ENCODE results near the gene PTPRO.

Gene PTPRO

DNA sequence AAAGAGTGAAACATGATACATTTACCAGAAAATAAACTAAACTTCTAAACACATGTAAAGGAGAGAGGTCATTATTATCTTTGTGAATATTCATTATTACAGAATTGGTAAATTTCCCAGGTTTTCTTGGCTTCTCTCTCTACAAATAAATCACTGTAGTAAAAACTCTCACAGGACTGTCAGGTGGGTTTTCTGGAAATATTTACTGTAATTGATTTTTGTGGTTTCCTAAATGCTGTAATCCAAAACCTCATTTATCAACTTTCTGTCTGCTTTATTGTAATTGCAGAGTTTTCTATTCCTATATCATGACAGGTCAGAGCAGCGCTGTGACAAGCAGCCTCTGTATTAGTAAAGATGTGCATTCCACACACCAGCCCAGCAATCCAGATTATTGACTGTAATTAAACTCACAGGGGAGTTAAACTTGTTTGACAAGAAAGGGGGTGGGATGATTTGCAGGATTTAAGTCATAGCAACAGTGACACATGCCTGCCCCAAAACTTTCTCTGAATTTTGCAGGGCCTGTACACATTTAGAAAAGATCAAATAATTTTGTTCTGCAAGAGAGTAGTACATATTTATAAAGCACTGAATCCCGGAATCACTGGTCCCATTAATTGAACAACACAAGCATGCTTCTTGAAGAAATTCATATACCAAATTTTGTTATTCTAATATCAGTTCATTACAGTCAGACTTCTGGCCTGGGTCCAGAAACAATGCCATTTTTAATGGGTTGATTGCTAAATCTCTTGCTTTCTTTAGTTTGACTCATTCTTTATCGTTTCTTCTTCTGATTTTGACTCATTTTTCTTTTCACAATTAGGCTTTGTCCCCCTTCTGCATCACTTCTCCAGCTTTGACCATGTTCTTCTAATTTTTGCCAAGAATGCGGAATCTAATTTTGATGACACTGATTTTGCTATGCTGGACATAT is 42.2 kb downstream of the PTPRO start:
- H3K4me1 ChIP-seq (ENCODE audit: control insufficient read depth, low read length): no peaks in the 10 kb centered on the region
- no peaks in the 10 kb centered on the region for H3K9me2 ChIP-seq (replicated peaks; ENCODE audit: control insufficient read depth, low read length)
- no peak for TF ChIP-seq EZH2phosphoT487 (IDR thresholded peaks at IDR 0.05; ENCODE audit: borderline replicate concordance, low read length)
- TF ChIP-seq, protein P1, sequence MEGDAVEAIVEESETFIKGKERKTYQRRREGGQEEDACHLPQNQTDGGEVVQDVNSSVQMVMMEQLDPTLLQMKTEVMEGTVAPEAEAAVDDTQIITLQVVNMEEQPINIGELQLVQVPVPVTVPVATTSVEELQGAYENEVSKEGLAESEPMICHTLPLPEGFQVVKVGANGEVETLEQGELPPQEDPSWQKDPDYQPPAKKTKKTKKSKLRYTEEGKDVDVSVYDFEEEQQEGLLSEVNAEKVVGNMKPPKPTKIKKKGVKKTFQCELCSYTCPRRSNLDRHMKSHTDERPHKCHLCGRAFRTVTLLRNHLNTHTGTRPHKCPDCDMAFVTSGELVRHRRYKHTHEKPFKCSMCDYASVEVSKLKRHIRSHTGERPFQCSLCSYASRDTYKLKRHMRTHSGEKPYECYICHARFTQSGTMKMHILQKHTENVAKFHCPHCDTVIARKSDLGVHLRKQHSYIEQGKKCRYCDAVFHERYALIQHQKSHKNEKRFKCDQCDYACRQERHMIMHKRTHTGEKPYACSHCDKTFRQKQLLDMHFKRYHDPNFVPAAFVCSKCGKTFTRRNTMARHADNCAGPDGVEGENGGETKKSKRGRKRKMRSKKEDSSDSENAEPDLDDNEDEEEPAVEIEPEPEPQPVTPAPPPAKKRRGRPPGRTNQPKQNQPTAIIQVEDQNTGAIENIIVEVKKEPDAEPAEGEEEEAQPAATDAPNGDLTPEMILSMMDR (IDR thresholded peaks at IDR 0.05; ENCODE audit: low read depth, low read length, poor library complexity, severe bottlenecking): no peak
- no peaks in the 10 kb centered on the region for H3K36me3 ChIP-seq (ENCODE audit: control insufficient read depth, low read length)
- no peaks in the 10 kb centered on the region for H3K9me3 ChIP-seq (ENCODE audit: control insufficient read depth, insufficient read depth, low read length)
- H3K79me2 ChIP-seq (ENCODE audit: control insufficient read depth, low read length): no peaks in the 10 kb centered on the region
- no peak overlapping the region for H3K27ac ChIP-seq (ENCODE audit: low read depth, low read length)
- no peak overlapping the region for H3K4me2 ChIP-seq (ENCODE audit: low read length)
- H4K20me1 ChIP-seq (ENCODE audit: control insufficient read depth, insufficient read depth, low read depth, low read length): no peaks in the 10 kb centered on the region
- H3K4me3 ChIP-seq (ENCODE audit: low read length): no peak overlapping the region
- no peaks in the 10 kb centered on the region for H3F3A ChIP-seq (ENCODE audit: control insufficient read depth, insufficient read depth)
- 0 out of 2 replicates have a peak, but pooled peaks cover 3% of the 10 kb centered on the region for H3K27me3 ChIP-seq (ENCODE audit: control insufficient read depth, low read length)

GRCh38 chr12:15368812-15369211 is 46.5 kb downstream of the PTPRO start:
- no peaks in the 10 kb centered on the region for H3K9me3 ChIP-seq (ENCODE audit: control insufficient read depth, insufficient read depth, low read length)
- no peaks in the 10 kb centered on the region for H3K79me2 ChIP-seq (ENCODE audit: control insufficient read depth, low read length)
- H3K27ac ChIP-seq (ENCODE audit: low read depth, low read length): no peak overlapping the region
- 0 out of 2 replicates have a peak, but pooled peaks cover 3% of the 10 kb centered on the region for H3K27me3 ChIP-seq (ENCODE audit: control insufficient read depth, low read length)
- no peak overlapping the region for H3K4me3 ChIP-seq (ENCODE audit: low read length)
- no peaks in the 10 kb centered on the region for H3K36me3 ChIP-seq (ENCODE audit: control insufficient read depth, low read length)
- H3K9me2 ChIP-seq (replicated peaks; ENCODE audit: control insufficient read depth, low read length): no peaks in the 10 kb centered on the region
- no peaks in the 10 kb centered on the region for H3K4me1 ChIP-seq (ENCODE audit: control insufficient read depth, low read length)
- H4K20me1 ChIP-seq (ENCODE audit: control insufficient read depth, insufficient read depth, low read depth, low read length): no peaks in the 10 kb centered on the region
- H3K4me2 ChIP-seq (ENCODE audit: low read length): no peak overlapping the region
- no peak for TF ChIP-seq EZH2phosphoT487 (IDR thresholded peaks at IDR 0.05; ENCODE audit: borderline replicate concordance, low read length)
- TF ChIP-seq, protein P1 (IDR thresholded peaks at IDR 0.05; ENCODE audit: low read depth, low read length, poor library complexity, severe bottlenecking): no peak
- no peaks in the 10 kb centered on the region for H3F3A ChIP-seq (ENCODE audit: control insufficient read depth, insufficient read depth)

GRCh38 chr12:15372352-15372751 is 50.0 kb downstream of the PTPRO start:
- no peaks in the 10 kb centered on the region for H3K36me3 ChIP-seq (ENCODE audit: control insufficient read depth, low read length)
- no peaks in the 10 kb centered on the region for H3K27me3 ChIP-seq (ENCODE audit: control insufficient read depth, low read length)

More at GRCh38 chr12:15372352-15372751, 50.0 kb downstream of the PTPRO start:
- Histone ChIP-seq H3K4me2 (ENCODE audit: low read length) (no peak overlapping the region), H3K4me3 (ENCODE audit: low read length) (no peak overlapping the region), H3K4me1 (ENCODE audit: control insufficient read depth, low read length) (no peaks in the 10 kb centered on the region), H3F3A (ENCODE audit: control insufficient read depth, insufficient read depth) (no peaks in the 10 kb centered on the region), H3K9me2 (replicated peaks; ENCODE audit: control insufficient read depth, low read length) (no peaks in the 10 kb centered on the region), H3K27ac (ENCODE audit: low read depth, low read length) (no peak overlapping the region), H3K9me3 (ENCODE audit: control insufficient read depth, insufficient read depth, low read length) (no peaks in the 10 kb centered on the region), H4K20me1 (ENCODE audit: control insufficient read depth, insufficient read depth, low read depth, low read length) (no peaks in the 10 kb centered on the region), H3K79me2 (ENCODE audit: control insufficient read depth, low read length) (no peaks in the 10 kb centered on the region)
- TF ChIP-seq, protein P1 (IDR thresholded peaks at IDR 0.05; ENCODE audit: low read depth, low read length, poor library complexity, severe bottlenecking): no peak
- no peak for TF ChIP-seq EZH2phosphoT487 (IDR thresholded peaks at IDR 0.05; ENCODE audit: borderline replicate concordance, low read length)
